Activated CD4-positive, alpha-beta T cell treated with anti-CD3 and anti-CD28 coated beads for 24 hours (primary cell): ENCODE measurements around the gene C1orf115.
"Not testable (repeated sequence)": the region's sequence is repeated elsewhere in the genome, so short reads cannot be mapped to it uniquely, and the experiment has no call there.

Source experiments
- DNase-seq, 2 donors: peaks; one replicate each; pipeline ENCODE4 v3.0.0-alpha.2; 2020; ENCODE audit warnings: low read depth in 2 of 2

C1orf115 gene, protein sequence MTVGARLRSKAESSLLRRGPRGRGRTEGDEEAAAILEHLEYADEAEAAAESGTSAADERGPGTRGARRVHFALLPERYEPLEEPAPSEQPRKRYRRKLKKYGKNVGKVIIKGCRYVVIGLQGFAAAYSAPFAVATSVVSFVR

DNA sequence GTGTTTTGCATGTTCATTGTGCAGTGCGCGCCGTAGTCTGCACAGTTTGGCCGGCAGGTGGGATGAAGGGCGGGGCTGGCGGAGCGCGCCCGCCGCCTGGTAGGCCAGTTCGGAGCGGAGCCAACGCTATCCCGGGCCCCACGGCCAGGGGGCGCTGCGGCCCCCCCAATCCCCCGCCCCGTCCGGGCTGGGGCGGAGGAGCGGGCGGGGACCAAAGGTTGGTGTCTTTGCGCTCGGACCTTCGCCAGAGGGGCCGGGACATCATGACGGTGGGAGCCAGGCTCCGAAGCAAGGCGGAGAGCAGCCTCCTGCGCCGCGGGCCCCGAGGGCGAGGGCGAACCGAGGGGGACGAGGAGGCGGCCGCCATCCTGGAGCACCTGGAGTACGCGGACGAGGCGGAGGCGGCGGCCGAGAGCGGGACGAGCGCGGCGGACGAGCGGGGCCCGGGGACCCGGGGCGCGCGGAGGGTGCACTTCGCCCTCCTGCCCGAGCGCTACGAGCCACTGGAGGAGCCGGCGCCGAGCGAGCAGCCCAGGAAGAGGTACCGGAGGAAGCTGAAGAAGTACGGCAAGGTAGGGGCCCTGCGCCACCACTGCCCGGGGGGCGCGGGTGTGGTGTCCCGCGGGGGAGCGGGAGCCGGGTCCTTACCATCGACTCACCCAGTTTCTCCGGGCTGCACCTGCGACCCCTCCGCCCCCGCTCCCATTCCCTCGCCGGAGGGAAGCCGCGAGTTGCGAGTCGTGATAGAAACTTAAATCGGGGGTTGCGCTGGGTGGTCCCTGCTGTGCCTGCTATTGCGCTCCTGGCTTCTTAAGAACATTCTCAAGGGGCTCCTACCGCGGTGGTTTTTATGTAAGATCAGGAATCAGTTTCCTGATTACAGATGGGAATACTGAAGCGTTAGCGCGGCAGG, at the start of gene C1orf115:
Gene C1orf115, plus strand, starts transcription at position 224 of the 913 bp plus-strand sequence. Its CDS starts 40 bp downstream, at position 264.
- DNase-seq, result peak; percentile 65

- DNase-seq, result no peak
Observed at GRCh38 chr1:220642285-220642684, 47.9 kb upstream of the C1orf115 start.

- DNase-seq, result no peak
Observed at GRCh38 chr1:220652995-220653394, 37.2 kb upstream of the C1orf115 start.

- no peak for DNase-seq
Observed at GRCh38 chr1:220655509-220655908, 34.7 kb upstream of the C1orf115 start.

DNA sequence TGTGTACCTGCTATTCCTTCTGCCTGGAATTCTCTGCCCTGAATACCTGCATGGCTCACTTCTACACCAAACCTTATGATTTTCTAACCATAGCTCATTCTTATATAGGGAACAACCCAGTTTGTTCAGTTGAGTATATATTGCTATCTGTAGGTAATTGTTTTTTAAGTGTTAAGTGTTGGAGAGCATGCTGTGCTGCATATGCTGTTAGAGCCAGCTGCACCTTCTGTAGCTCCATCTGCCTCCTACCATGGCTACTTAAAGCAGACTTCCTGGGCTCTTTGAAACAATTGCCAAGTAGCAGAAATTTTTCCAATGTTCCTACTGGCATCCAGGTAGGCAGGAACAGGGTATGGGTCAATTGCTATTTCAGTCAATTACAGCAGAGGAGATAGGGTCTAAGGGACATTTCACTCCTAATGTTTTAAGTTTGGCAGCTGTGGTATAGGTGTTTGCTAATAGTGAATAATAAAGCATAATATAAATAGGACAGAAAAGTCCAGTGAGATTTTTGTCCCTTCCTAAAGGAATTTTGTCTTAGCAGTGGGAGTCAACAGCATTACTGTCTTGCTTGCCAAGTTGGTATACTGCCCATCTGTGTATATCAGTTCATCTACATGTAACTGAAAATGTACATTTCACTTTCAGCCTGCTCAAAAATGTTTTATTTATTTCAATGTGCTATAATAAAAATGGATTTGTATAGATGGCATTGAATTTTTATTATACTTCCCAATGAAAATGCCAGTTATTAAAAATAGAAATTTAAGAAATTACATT, 34.0 kb upstream of the C1orf115 start:
- DNase-seq, result no peak

DNA sequence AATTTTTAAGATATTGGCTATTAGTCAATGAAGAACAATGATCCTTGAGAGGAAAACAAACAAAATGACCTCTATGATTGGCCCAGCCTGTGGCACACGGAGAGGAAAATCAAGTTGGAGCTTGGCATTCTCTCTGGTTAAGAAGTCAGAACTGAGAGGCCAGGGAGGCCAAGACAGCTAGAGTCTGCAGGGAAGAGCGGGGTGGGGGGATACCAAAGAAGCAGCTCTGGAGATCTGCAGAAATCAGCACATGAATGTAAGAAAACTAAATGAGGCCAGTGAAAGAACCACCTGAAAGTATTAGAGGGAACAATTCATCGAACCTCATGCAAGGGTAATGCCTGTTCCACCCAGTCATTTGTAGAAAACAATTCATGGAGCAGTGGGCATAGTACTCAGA, 23.8 kb upstream of the C1orf115 start:
- no peak for DNase-seq

GRCh38 chr1:220669005-220669404, 21.2 kb upstream of the C1orf115 start:
- no peak for DNase-seq

GRCh38 chr1:220670365-220670764, 19.8 kb upstream of the C1orf115 start:
- no peak for DNase-seq

- DNase-seq, result no peak
Observed at GRCh38 chr1:220673921-220674320, 16.2 kb upstream of the C1orf115 start.

GRCh38 chr1:220677251-220677650, 12.9 kb upstream of the C1orf115 start:
- no peak for DNase-seq

GRCh38 chr1:220680085-220680687, 10.0 kb upstream of the C1orf115 start:
- no peak for DNase-seq

DNA sequence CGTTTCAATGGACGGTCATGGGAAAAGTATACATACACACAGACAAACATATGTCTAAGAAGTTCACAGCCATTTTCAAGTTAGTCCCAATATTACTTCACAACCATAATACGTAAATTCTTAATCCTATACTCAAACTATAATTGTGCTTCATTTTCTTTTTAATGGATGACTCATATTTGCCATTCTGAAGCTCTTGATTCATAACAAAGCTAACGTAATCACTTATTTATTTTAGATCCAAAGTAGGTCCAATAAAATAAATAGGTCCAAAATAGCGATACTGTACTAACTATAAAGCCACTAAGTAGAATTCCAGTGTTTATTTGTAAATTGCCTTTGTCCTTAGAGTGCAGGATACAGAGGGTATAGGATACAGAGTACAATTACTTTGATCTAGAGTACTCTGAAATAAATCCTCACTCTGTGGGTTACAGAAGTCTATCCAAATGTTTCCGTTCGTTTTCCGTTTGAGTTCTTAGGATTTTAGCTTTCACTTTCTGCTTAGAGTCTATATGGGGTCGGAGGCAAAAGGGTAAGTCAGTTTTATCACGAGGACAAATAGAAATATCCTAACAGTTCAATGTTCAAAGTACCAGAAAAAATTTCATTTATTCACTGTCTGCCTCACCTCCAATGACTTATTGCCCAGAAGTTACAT, 8.8 kb upstream of the C1orf115 start:
- no peak for DNase-seq

DNA sequence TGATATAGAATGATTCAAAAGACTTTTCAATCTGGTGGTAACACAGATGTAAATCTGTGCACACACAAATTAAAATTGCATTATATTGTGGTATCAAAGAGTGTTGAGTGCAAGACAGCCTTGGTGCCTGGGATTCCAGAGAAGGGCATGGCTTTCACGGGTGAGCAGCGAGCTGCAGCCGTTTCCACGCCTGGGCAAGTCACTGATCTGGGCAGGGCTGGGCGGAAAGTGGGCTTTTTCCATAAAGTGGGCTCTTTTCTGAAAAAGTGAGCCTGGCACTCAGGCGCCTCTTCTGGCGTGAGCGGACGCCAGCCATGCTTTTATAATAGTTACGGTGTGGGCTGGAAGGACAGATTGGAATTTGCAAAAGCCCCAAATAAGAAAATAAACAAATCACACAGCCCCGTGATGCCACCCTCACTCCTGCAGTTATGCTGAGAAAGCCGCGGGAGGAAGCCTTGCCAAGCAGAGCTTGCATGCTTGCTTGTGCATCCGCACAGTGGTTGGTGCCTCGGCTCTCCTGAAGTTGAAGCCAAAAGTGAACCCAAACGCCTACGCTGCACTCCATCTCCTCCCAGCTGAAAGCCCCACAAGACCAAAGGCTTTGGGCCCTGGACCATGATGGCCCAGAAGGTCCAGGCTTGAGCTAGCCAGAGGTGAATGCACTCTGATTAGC, 7.1 kb upstream of the C1orf115 start:
- no peak for DNase-seq

DNA sequence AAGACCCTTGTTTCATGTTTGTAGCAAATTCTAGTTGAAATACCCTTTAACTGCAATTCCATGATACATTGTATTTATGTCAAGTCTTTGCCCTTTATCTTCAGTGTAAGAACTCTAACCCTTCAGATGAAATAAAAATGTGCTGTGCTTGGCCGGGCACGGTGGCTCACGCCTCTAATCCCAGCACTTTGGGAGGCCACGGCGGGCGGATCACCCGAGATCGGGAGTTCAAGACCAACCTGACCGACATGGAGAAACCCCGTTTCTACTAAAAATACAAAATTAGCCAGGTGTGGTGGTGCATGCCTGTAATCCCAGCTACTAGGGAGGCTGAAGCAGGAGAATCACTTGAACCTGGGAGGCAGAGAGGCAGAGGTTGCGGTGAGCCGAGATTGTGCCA, 6.4 kb upstream of the C1orf115 start:
- not testable (repeated sequence) for DNase-seq

GRCh38 chr1:220684890-220685289, 5.3 kb upstream of the C1orf115 start:
- DNase-seq, result no peak

- DNase-seq, result no peak
Observed at GRCh38 chr1:220685879-220686278, 4.3 kb upstream of the C1orf115 start.

DNA sequence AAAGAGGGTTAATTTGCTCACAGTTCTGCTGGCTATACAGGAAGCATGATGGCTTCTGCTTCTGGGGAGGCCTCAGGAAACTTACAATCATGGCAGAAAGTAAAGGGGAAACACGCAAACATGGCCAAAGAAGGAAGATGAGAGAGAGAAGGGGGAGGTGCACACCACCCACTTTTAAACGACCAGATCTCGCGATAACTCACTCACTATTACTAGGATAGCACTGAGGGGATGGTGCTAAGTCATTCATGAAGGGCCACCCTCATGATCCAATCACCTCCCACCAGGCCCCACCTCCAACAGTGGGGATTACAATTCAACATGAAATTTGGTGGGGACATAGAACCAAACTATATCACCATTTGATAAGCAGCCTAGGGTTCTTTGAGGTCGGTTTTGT, 2.4 kb upstream of the C1orf115 start:
- no peak for DNase-seq

DNA sequence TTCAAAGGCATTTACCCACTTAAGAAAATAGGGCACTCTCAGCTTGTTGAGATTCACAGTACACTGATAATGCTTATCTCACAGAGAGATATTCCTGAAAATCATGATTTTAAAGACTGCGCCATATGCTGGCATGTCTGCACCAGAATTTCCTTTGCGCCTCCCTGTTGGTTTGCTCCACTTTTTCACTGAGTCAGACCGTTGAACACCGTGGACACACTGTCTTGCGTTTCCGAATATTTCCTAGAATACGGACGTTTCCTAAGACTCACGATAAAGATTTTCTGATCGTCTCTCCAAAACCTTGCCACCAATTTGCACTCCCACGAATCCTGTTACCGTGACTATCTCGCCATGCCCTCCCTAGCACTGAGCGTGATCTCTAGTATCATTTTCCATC, 497 bp upstream of the C1orf115 start:
- DNase-seq, result no peak

- DNase-seq, result no peak
Observed at GRCh38 chr1:220691053-220691684, 1.0 kb downstream of the C1orf115 start.

- no peak for DNase-seq
Observed at GRCh38 chr1:220692436-220693228, 2.5 kb downstream of the C1orf115 start.
